ENCODE results near the gene LRTM2. TPM values are rescaled to one million over a fixed set of nuclear protein-coding genes. Genes with fewer than 3 reads are reported as not detected.

The LRTM2 gene
- total RNA-seq, 2 donors from 2014 or later, result not detected

DNA sequence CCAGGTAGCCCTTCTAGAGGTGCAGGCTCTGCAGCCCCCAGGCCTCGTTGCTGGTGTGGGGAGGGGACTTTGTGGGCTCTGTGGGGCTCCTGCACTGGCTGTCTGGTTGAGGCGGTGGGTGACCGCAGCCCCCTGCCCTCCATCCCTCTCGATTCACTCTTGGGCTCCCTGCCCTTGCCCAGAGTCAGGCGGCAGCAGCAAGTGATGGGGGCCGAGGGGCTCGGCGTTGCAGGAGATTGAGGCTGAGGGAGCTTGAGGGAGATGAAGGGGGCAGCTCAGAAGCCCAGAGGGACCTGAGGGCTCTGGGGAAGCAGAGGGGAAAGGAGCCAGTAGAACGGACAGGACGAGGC lies 9.5 kb upstream of the LRTM2 start:
- TF ChIP-seq POLR2AphosphoS5 (IDR thresholded peaks at IDR 0.05), result no peak
- TF ChIP-seq, protein P1, sequence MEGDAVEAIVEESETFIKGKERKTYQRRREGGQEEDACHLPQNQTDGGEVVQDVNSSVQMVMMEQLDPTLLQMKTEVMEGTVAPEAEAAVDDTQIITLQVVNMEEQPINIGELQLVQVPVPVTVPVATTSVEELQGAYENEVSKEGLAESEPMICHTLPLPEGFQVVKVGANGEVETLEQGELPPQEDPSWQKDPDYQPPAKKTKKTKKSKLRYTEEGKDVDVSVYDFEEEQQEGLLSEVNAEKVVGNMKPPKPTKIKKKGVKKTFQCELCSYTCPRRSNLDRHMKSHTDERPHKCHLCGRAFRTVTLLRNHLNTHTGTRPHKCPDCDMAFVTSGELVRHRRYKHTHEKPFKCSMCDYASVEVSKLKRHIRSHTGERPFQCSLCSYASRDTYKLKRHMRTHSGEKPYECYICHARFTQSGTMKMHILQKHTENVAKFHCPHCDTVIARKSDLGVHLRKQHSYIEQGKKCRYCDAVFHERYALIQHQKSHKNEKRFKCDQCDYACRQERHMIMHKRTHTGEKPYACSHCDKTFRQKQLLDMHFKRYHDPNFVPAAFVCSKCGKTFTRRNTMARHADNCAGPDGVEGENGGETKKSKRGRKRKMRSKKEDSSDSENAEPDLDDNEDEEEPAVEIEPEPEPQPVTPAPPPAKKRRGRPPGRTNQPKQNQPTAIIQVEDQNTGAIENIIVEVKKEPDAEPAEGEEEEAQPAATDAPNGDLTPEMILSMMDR (IDR thresholded peaks at IDR 0.05), result no peak
- no peak for TF ChIP-seq POLR2A (IDR thresholded peaks at IDR 0.05)
- no peak for DNase-seq (ENCODE audit: low spot score)
- H3K27me3 ChIP-seq (replicated peaks; ENCODE audit: insufficient read depth), result peaks cover 4% of the 10 kb centered on the region
- no peak overlapping the region for H3K4me3 ChIP-seq
- no peaks in the 10 kb centered on the region for H3K4me1 ChIP-seq (replicated peaks)
- H3K36me3 ChIP-seq, result no peaks in the 10 kb centered on the region
- no peak overlapping the region for H3K27ac ChIP-seq
- intact Hi-C loops (cut with DNase I), result no loop called here
- 87% methylated on average over 9 of the region's 10 CpGs for WGBS
- H3K9me3 ChIP-seq, result no peaks in the 10 kb centered on the region

DNA sequence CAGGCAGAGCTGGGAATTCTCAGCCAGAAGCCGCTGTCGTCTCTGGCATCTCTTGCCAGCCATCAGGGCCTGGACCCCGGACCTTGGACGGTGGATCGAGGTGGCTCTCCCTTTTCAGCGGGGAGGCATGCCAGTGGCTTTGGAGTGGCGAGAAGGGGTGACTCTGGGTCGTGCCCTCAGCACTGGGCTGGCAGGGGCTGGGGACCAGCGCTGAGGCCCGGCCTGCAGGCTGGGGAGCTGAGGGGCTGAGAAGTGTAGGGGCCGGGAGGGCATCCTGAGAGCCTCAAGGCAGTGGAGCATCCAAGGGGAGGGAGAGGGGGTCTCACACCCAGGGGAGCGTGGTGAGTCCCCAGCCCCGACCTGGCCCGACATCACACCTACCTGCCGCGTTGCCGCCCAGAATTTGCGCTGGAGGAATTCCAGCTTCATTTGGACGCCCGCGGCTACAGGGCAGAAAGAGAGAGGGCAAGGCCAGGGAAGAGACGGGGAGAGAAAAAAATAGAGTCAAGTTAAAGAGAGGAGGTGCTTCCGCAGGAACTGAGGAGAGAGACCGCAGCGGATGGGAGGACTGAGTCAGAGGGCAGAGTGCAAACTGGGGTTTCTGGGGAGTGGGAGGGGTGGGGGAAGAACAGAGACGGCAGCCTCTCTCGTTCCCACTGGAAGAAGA lies 9.0 kb upstream of the LRTM2 start:
- Histone ChIP-seq H3K27me3 (replicated peaks; ENCODE audit: insufficient read depth) (peaks cover 4% of the 10 kb centered on the region), H3K36me3 (no peaks in the 10 kb centered on the region), H3K9me3 (no peaks in the 10 kb centered on the region), H3K27ac (no peak overlapping the region), H3K4me3 (no peak overlapping the region), H3K4me1 (replicated peaks) (no peaks in the 10 kb centered on the region)
- DNase-seq (ENCODE audit: low spot score), result no peak
- intact Hi-C loops (cut with DNase I), result no loop called here
- TF ChIP-seq POLR2A (IDR thresholded peaks at IDR 0.05) (no peak), POLR2AphosphoS5 (IDR thresholded peaks at IDR 0.05) (no peak)
- TF ChIP-seq, protein P1 (IDR thresholded peaks at IDR 0.05), result no peak
- 76% methylated on average over 27 of the region's 27 CpGs for WGBS

DNA sequence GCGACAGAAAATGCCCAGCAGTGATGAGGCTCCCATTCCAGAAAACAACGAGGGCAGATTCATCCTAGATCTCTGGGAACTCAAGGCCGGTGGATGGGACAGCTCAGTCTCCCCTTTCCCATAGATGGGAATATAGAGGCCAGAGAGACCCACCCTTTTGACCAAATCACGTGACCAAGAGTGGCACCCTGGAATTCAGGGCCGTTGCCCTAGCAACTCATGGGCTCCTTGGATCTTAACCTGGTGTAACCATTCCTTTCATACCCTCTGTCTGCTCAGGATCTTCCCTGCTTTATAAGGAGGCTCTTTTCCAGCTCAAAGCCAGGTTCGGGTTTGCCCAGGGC lies 8.4 kb upstream of the LRTM2 start:
- Histone ChIP-seq H3K27ac (no peak overlapping the region), H3K36me3 (no peaks in the 10 kb centered on the region), H3K4me3 (no peak overlapping the region), H3K9me3 (no peaks in the 10 kb centered on the region), H3K27me3 (replicated peaks; ENCODE audit: insufficient read depth) (peaks cover 4% of the 10 kb centered on the region), H3K4me1 (replicated peaks) (no peaks in the 10 kb centered on the region)
- TF ChIP-seq, protein P1 (IDR thresholded peaks at IDR 0.05), result no peak
- TF ChIP-seq POLR2A (IDR thresholded peaks at IDR 0.05), result no peak
- no peak for TF ChIP-seq POLR2AphosphoS5 (IDR thresholded peaks at IDR 0.05)
- intact Hi-C loops (cut with DNase I), result no loop called here
- DNase-seq (ENCODE audit: low spot score), result no peak
- WGBS, result 78% methylated on average over 6 of the region's 6 CpGs

DNA sequence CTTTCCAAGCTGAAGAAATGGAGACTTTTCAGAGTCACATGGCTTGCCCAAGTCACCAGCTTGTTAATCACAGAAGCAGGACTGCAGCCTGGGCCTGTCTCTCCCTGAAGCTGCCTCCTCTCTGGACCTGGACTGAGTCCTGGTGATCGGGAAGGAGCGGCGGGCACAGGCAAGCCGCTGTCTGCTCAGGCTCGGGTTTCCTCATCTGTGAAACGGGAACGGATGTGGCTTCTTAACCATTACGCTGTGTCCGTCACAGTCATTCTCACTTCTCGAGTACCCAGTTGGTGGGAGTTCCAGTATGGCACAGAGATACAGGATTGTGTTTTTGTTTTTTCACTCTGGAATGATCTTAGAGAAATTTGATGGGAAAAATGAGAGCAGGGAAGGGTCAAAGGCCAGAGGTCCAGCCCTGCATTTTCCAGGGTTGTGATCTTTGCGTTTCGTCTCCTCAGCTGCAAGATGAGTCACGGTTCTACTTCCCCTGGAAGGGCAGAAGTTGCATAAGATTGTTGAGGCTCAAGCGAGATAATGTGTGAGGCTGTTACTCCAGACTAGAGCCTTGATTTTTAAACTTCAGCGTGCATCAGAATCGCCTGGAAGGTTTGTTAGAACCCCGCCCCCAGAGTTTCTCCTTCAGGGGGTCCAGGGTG lies 7.6 kb upstream of the LRTM2 start:
- H3K4me3 ChIP-seq, result no peak overlapping the region
- DNase-seq (ENCODE audit: low spot score), result no peak
- intact Hi-C loops (cut with DNase I), result no loop called here
- no peak overlapping the region for H3K27ac ChIP-seq
- H3K36me3 ChIP-seq, result no peaks in the 10 kb centered on the region
- H3K4me1 ChIP-seq (replicated peaks), result no peaks in the 10 kb centered on the region
- no peak for TF ChIP-seq POLR2A (IDR thresholded peaks at IDR 0.05)
- TF ChIP-seq, protein P1 (IDR thresholded peaks at IDR 0.05), result no peak
- no peak for TF ChIP-seq POLR2AphosphoS5 (IDR thresholded peaks at IDR 0.05)
- WGBS, result 91% methylated on average over 17 of the region's 17 CpGs
- peaks cover 4% of the 10 kb centered on the region for H3K27me3 ChIP-seq (replicated peaks; ENCODE audit: insufficient read depth)
- H3K9me3 ChIP-seq, result no peaks in the 10 kb centered on the region

DNA sequence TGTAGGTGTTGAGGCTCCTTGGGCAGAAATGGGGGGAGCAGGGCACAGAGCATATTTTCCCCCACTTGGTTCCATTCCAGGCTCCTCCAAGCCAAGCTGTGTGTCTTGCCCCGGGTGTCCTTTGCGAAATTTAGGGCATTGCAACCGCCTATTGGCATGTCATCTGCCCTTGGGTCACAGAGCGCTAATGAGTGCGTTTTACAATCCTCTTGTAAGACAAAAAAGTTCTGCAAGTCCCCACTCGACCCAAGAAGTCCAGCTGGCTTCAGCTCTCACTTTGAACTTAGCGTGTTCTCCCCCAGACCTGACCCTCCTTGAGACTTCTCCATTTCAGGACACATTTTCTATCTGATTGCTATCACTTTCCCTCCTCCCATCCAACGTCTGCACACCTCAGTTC lies 6.1 kb upstream of the LRTM2 start:
- Histone ChIP-seq H3K27ac (no peak overlapping the region), H3K4me1 (replicated peaks) (no peaks in the 10 kb centered on the region), H3K36me3 (no peaks in the 10 kb centered on the region), H3K27me3 (replicated peaks; ENCODE audit: insufficient read depth) (peaks cover 4% of the 10 kb centered on the region), H3K9me3 (no peaks in the 10 kb centered on the region), H3K4me3 (no peak overlapping the region)
- WGBS, result 42% methylated on average over 8 of the region's 8 CpGs
- intact Hi-C loops (cut with DNase I), result no loop called here
- DNase-seq (ENCODE audit: low spot score), result no peak
- no peak for TF ChIP-seq POLR2AphosphoS5 (IDR thresholded peaks at IDR 0.05)
- TF ChIP-seq POLR2A (IDR thresholded peaks at IDR 0.05), result no peak
- TF ChIP-seq, protein P1 (IDR thresholded peaks at IDR 0.05), result no peak
